AG09319 (cell line): ENCODE data around the gene ZNF407.

Source experiments
- DNase-seq: peaks from one replicate; pipeline ENCODE4 v3.0.0-alpha.2; 2010; ENCODE audit warnings: low read depth; ENCODE audit errors: extremely low read depth
- TF ChIP-seq, protein P1 (sequence below): IDR thresholded peaks from 2 replicates; pipeline ENCODE4 v1.5.1; 2011; ENCODE audit warnings: low read depth, mild to moderate bottlenecking, inconsistent platforms, low read length, moderate library complexity

Gene ZNF407

GRCh38 chr18:75111760-75112159 is 514.1 kb downstream of the ZNF407 start:
- TF ChIP-seq, protein P1, sequence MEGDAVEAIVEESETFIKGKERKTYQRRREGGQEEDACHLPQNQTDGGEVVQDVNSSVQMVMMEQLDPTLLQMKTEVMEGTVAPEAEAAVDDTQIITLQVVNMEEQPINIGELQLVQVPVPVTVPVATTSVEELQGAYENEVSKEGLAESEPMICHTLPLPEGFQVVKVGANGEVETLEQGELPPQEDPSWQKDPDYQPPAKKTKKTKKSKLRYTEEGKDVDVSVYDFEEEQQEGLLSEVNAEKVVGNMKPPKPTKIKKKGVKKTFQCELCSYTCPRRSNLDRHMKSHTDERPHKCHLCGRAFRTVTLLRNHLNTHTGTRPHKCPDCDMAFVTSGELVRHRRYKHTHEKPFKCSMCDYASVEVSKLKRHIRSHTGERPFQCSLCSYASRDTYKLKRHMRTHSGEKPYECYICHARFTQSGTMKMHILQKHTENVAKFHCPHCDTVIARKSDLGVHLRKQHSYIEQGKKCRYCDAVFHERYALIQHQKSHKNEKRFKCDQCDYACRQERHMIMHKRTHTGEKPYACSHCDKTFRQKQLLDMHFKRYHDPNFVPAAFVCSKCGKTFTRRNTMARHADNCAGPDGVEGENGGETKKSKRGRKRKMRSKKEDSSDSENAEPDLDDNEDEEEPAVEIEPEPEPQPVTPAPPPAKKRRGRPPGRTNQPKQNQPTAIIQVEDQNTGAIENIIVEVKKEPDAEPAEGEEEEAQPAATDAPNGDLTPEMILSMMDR = no peak
- no peak for DNase-seq

GRCh38 chr18:75112186-75113096 is 514.8 kb downstream of the ZNF407 start:
- no peak for DNase-seq

GRCh38 chr18:75113455-75113854 is 515.8 kb downstream of the ZNF407 start:
- DNase-seq = no peak
- TF ChIP-seq, protein P1 = no peak

More at GRCh38 chr18:75112186-75113096, 514.8 kb downstream of the ZNF407 start:
- TF ChIP-seq, protein P1 = no peak

DNA sequence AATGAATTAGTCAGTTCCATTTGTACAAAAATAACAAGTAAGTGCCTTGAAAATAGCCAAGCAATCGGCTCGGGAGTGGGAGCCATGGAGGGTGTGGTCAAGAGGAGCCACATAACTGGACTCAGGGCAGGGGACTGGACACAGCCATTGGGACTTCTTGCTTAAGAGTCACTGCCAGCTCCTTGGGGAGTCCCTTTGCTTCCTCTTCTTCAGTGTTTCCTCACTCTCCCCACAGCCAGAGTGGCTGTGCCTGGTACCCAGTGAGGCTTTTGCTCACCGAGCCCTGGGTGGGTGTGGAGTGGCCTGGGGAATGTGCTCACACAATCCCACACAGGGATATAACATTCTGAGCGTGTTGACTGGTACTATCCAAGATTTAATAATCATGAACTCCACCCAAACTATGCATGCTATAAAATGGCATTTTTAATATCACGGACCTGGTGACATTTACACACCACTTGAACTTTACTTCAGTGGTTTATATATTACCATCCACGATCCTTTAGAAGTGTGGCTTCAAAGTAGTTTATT is 516.6 kb downstream of the ZNF407 start:
- no peak for DNase-seq
- TF ChIP-seq, protein P1 = no peak
